Activated T-helper 17 cell treated with anti-CD3 and anti-CD28 coated beads, Interleukin-2, amount 50 U/mL, for 72 hours (primary cell): ENCODE results near the gene VEZF1. TPM values are rescaled to one million over a fixed set of nuclear protein-coding genes. Genes with fewer than 3 reads are reported as not detected.
"Not testable (repeated sequence)": the region's sequence is repeated elsewhere in the genome, so short reads cannot be mapped to it uniquely, and the experiment has no call there.

Source experiments
- ATAC-seq: fragments of 150-1000 bp; cut with Tn5 transposase; replicated peaks from 2 replicates; pipeline ENCODE4 v1.10.0; 2021; ENCODE audit warnings: mild to moderate bottlenecking, moderate library complexity
- H3K27ac Mint-ChIP-seq: one replicate; pipeline ENCODE4 v1.8.0; 2022; ENCODE audit warnings: mixed read lengths
- H3K27me3 Mint-ChIP-seq: one replicate; pipeline ENCODE4 v1.8.0; 2022; ENCODE audit warnings: mixed read lengths
- H3K36me3 Mint-ChIP-seq: one replicate; pipeline ENCODE4 v1.8.0; 2022; ENCODE audit warnings: low read depth, mild to moderate bottlenecking, mixed read lengths
- H3K4me1 Mint-ChIP-seq: one replicate; pipeline ENCODE4 v1.8.0; 2022; ENCODE audit warnings: mixed read lengths
- H3K4me3 Mint-ChIP-seq: one replicate; pipeline ENCODE4 v1.8.0; 2022; ENCODE audit warnings: mild to moderate bottlenecking, mixed read lengths
- H3K9me3 Mint-ChIP-seq: one replicate; pipeline ENCODE4 v1.8.0; 2022; ENCODE audit warnings: mixed read lengths
- total RNA-seq, 2 donors: library from RNA; stranded (reverse); gene quantifications; one replicate each; pipeline ENCODE4 v1.2.3, GENCODE V29; 2022

Gene VEZF1
- total RNA-seq, 2 donors from 2014 or later = 21.4 to 29.6 TPM

DNA sequence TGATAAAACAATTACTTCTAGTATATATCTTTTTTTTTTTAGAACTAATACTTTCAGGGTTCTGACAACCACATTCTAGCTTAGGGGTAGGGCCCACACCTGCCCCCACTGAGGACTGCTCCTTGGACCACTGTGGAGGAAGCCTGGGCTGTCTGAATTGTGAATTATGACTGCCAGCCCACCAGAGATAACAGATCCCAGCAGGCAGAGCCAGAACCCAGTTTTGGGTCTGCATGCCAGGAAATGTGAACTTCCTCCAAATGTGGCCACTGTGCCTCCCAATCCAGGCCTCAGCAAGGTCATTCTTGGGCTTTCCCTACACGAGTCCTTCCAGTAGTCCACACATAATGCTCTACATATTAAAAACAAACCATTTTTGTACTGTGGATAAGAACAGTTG, 15.9 kb downstream of the VEZF1 start:
- Mint-ChIP-seq H3K4me3 (no peak overlapping the region), H3K27ac (no peak overlapping the region), H3K27me3 (no peaks in the 10 kb centered on the region), H3K9me3 (no peaks in the 10 kb centered on the region), H3K36me3 (peaks cover 45% of the 10 kb centered on the region), H3K4me1 (no peaks in the 10 kb centered on the region)
- ATAC-seq = no peak

DNA sequence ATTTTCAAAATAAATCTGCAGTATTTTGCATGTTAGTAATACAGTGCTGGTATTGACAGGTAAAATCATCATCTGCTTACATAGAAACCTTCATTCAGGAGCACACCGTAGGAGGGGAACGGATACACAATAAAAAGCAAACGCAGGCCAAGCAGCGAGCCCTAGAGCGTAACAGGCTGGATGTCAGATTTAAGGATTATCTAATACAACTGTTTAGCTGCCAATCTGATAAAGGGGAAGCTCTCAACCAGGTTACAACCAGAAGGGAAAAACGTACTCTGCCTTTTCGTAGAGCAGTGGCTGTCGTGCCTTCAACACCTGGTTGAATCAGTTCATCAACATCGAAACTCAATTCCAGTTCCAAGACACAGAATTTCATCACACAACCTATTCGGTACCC, 16.5 kb downstream of the VEZF1 start:
- H3K36me3 Mint-ChIP-seq = peaks cover 39% of the 10 kb centered on the region
- H3K4me1 Mint-ChIP-seq = no peaks in the 10 kb centered on the region
- H3K9me3 Mint-ChIP-seq = no peaks in the 10 kb centered on the region
- H3K4me3 Mint-ChIP-seq = no peak overlapping the region
- no peak for ATAC-seq
- no peaks in the 10 kb centered on the region for H3K27me3 Mint-ChIP-seq
- no peak overlapping the region for H3K27ac Mint-ChIP-seq

DNA sequence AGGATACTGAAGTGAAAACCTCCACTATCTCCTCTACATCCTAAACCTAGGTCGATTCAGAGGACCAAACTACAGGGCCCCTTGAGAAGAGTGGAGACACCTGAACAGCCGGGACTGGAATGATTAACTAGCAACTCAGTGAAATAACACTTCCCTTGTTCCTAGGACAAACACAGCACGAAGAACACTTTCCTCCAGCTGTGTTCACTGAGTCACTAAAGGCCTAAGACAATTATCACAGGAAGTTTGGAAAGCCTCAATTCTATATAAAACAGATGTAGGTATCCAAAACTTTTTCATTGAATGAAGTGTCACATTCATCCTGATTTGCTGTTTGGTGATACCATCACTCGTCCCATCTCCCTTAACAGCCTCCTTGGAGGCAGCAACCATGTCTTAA, 17.3 kb downstream of the VEZF1 start:
- H3K36me3 Mint-ChIP-seq = peaks cover 30% of the 10 kb centered on the region
- no peak for ATAC-seq
- H3K4me1 Mint-ChIP-seq = no peaks in the 10 kb centered on the region
- H3K4me3 Mint-ChIP-seq = no peak overlapping the region
- no peaks in the 10 kb centered on the region for H3K9me3 Mint-ChIP-seq
- no peak overlapping the region for H3K27ac Mint-ChIP-seq
- H3K27me3 Mint-ChIP-seq = no peaks in the 10 kb centered on the region

DNA sequence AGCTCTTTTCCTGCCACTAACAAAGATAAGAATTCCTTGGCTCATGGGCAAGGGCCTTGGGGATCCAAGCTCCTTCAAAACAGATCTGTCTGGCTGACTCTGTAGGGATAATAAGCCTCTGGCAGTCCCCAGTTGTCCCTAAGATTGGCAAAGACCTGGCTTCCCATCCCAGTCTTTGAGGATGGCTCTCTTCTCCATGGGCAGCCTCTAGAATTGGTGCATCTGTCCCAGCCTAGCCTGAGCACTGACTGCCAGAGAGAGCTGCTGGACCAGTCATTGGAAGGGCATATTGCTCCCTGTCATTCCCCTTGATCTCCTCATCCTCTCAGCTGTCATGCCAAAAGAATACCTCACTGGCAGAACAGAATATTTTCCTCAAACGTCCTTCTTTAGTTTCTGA, 19.6 kb downstream of the VEZF1 start:
- Mint-ChIP-seq H3K9me3 (no peaks in the 10 kb centered on the region), H3K4me1 (no peaks in the 10 kb centered on the region), H3K36me3 (peaks cover 8% of the 10 kb centered on the region), H3K27ac (no peak overlapping the region), H3K27me3 (no peaks in the 10 kb centered on the region), H3K4me3 (no peak overlapping the region)
- no peak for ATAC-seq

DNA sequence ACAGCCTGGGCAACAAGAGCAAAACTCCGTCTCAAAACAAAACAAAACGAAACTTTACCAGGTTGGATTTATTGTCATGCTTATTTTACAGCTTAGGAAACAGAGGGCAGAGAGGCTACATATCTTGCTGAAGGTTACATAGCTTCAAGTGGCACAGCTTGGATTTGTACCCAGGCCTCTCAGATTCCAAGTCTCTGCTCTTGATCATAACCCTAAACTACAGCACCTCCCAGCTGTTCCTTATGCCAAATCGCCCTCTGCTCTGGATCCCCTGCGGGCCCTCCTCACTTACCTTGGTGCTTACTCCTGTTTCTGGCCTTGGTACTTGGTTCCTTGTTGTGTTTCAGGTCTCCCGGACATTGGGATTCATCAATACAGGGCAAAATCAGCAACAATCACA, 21.2 kb downstream of the VEZF1 start:
- no peaks in the 10 kb centered on the region for H3K27me3 Mint-ChIP-seq
- no peak for ATAC-seq
- no peaks in the 10 kb centered on the region for H3K4me1 Mint-ChIP-seq
- no peaks in the 10 kb centered on the region for H3K36me3 Mint-ChIP-seq
- H3K4me3 Mint-ChIP-seq = no peak overlapping the region
- H3K9me3 Mint-ChIP-seq = no peaks in the 10 kb centered on the region
- H3K27ac Mint-ChIP-seq = no peak overlapping the region

DNA sequence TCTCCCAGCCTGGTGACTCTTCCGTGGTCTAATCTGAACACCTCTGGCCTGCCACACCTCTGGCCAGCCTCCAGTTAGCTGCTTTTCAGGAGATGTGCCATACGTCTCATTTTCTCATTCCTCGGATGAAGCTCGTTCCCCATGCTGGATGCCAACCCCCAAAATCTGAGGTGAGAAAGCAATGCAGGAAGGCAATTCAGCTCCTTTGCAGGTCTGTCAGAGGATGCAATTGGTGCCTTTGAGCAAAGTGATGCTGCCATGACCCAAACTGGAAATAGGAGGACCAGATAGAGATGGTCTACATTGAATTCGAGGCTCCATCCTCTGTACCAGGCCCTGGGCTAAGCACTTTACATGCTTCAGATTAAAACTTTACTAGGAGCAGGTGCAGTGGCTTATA, 21.8 kb downstream of the VEZF1 start:
- H3K27me3 Mint-ChIP-seq = no peaks in the 10 kb centered on the region
- H3K4me3 Mint-ChIP-seq = no peak overlapping the region
- H3K27ac Mint-ChIP-seq = no peak overlapping the region
- H3K36me3 Mint-ChIP-seq = no peaks in the 10 kb centered on the region
- no peaks in the 10 kb centered on the region for H3K4me1 Mint-ChIP-seq
- ATAC-seq = no peak
- H3K9me3 Mint-ChIP-seq = no peaks in the 10 kb centered on the region

DNA sequence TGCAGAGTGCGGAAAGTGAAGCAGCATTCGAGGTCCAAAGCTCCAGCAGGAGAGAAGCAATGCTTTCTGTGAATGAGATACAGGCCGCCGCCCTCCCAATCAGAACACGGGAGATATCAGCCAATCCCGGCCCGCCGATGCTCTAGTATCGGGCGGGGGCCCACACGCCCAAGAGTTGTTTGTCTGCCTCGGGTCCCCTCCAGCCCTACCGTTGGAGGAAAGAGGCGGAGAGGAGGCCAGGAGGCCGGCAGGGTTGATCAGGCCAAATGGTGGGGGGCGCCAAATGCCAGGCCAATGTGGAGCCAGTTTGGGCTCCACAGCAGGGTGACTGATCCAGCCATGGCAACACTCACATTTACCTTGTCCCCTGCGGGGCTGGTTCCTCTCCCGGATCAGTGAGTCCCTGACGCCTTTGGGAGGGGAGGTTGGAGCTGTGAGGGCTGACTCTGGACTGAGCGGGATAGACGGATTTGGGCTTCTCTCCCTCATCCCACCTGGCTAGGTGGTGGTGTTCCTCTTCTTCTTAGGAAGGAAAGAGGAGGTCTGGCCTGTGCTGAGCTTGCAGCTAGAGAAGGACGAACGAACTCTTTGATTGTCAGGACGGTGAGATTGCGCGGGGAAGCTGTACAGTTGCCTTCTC, 22.4 kb downstream of the VEZF1 start:
- no peak for ATAC-seq
- Mint-ChIP-seq H3K4me3 (no peak overlapping the region), H3K27me3 (no peaks in the 10 kb centered on the region), H3K9me3 (no peaks in the 10 kb centered on the region), H3K36me3 (no peaks in the 10 kb centered on the region), H3K27ac (no peak overlapping the region), H3K4me1 (no peaks in the 10 kb centered on the region)

DNA sequence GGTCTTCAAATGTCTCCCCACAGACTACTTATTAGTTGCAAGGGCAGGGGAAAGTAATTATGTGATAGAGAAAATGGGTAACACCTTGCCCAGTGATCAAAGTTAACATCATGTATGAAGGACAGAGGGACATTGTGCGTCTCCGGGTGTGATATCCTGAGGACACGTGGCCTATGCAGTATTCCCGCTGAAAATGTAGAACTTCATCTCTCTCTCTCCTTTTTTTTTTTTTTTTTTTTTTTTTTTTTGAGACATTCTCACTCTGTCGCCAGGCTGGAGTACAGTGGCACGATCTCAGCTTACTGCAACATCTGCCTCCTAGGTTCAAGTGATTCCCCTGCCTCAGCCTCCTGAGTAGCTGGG, 24.9 kb downstream of the VEZF1 start:
- no peak for ATAC-seq
- Mint-ChIP-seq H3K4me3 (no peak overlapping the region), H3K27ac (no peak overlapping the region), H3K36me3 (no peaks in the 10 kb centered on the region), H3K4me1 (no peaks in the 10 kb centered on the region), H3K9me3 (no peaks in the 10 kb centered on the region), H3K27me3 (peaks cover under 1% of the 10 kb centered on the region)

DNA sequence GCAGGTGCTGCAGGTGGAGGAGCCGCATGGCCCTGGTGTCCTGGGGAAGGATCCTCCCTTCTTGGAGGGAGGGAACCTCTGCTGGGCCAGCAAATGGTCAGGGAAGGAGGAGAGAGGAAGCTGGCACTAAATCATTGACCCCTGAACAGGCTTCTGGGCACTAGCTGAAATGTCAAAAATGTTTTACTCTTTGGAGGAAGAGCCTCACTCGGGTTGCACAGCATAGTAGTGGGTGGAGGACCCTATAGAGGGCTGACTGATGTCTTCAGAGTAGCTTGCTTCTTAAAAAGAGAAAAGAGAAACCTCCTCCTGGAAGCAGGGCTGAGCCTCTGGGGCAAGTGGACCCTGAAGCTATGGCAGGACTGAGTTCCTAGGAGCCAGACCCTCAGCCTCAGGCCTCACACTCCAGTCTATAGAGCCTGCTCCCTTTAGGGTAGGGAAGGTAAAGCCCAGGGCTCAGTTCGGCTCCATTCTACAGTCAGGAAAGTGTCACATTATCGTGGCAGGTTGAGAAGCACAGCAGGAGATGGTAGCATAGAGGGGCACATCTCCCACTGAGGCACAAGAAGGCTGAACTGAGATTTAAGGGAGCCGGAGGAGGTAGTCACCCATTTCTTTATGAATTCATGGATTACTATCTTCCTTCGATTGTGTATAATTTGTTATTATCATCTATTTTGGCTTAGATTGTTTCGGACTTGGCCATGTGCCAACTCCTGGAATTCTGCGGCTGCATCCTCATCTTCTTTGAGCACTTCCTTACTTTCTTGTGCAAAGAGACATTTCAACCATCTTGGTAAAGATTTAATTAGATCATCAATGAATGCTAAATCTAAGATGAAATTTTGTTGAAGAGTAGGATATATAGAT, 25.5 kb downstream of the VEZF1 start:
- H3K36me3 Mint-ChIP-seq = no peaks in the 10 kb centered on the region
- peaks cover 4% of the 10 kb centered on the region for H3K4me1 Mint-ChIP-seq
- no peak overlapping the region for H3K27ac Mint-ChIP-seq
- ATAC-seq = no peak
- peaks cover 7% of the 10 kb centered on the region for H3K27me3 Mint-ChIP-seq
- no peak overlapping the region for H3K4me3 Mint-ChIP-seq
- no peaks in the 10 kb centered on the region for H3K9me3 Mint-ChIP-seq

DNA sequence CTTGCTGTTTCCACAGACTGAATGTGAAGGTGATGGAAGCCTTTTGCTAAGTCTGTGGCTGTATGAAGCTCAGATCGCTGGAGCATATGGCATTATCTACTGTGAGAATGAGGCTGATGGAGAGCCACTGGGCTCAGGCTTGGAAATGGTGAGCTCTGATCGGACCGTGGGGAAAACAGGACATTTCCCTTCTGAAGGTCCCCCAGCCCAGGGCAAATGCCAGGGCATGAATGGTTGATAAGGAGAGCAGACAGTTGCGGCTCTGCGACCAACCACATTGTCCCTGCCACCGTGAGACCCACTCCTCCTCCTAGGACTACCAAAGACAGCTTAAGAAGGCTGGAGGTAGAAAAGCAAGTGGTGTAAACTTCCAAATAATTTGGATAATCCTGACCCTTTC, 28.1 kb downstream of the VEZF1 start:
- no peak overlapping the region for H3K4me3 Mint-ChIP-seq
- H3K9me3 Mint-ChIP-seq = no peaks in the 10 kb centered on the region
- H3K27me3 Mint-ChIP-seq = peaks cover 13% of the 10 kb centered on the region
- H3K36me3 Mint-ChIP-seq = no peaks in the 10 kb centered on the region
- no peak overlapping the region for H3K27ac Mint-ChIP-seq
- no peak for ATAC-seq
- H3K4me1 Mint-ChIP-seq = peaks cover 10% of the 10 kb centered on the region

DNA sequence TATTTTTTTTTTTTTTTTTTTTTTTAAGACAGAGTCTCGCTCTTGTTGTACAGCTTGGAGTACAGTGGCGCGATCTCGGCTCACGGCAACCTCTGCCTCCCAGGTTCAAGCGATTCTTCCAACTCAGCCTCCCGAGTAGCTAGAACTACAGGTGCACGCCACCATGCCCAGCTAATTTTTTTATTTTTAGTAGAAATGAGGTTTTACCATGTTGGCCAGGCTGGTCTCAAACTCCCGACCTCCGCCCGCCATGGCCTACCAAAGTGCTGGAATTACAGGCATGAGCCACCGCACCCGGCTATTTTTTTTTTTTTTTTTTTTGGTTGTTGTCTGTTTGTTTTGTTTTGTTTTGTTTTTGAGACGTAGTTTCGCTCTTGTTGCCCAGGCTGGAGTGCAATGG, 29.7 kb downstream of the VEZF1 start:
- H3K36me3 Mint-ChIP-seq, H3K4me3 Mint-ChIP-seq, H3K27ac Mint-ChIP-seq, ATAC-seq, H3K9me3 Mint-ChIP-seq: not testable (repeated sequence)
- H3K27me3 Mint-ChIP-seq = peaks cover 17% of the 10 kb centered on the region
- peaks cover 10% of the 10 kb centered on the region for H3K4me1 Mint-ChIP-seq

DNA sequence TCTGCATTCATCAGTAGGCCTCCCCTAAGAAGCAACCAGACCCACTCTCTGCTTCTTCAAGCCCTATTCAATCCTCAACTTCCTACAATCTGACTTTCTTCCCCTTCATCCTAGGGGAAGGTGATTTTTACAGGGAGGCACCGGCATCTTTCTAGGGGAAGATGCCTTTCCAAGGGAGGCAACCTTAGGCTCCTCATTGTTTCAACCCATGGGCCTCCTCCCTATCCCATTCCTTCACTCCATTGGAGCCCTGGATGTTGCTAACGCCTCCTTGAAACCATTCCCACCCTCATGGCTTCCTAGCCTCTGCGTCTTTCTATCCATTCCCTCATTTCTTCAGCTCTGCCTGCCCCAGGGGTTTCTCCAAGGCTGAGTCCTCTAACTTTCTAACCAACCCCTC, 30.2 kb downstream of the VEZF1 start:
- ATAC-seq = no peak
- Mint-ChIP-seq H3K4me1 (peaks cover 10% of the 10 kb centered on the region), H3K27ac (no peak overlapping the region), H3K4me3 (no peak overlapping the region), H3K27me3 (peaks cover 17% of the 10 kb centered on the region), H3K36me3 (no peaks in the 10 kb centered on the region), H3K9me3 (no peaks in the 10 kb centered on the region)

DNA sequence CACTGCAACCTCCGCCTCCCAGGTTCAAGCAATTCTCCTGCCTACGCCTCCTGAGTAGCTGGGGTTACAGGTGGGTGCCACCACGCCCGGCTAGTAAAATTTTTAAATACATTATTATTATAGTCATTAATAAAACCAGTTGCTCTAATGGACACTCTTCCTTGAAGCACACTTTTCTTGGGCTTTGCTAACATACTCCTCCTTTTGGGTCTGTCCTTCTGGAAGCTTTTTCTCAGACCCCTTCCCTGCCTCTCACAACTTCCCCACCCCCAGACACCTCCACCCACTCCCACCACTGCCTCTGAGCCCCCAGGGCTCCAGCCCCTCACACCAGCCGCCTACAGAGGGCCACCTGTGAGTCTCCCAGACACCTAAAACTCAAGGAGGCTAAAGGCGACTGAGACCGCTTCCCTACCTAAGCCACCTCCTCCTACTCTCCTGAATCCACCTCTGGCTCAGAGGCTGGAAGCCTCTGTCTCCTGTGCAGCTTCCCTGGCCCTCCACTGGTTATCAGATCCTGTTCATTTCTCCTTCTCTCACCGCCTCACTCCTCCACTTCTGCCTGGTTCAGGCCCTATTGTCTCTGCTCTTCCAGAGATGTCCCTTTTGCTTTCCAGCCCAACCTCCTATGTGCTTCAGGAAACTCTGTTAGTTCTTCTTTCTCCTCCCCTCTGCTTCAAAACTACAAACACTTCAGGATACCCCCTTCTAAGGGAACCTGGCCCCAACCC, 30.8 kb downstream of the VEZF1 start:
- H3K27ac Mint-ChIP-seq = no peak overlapping the region

DNA sequence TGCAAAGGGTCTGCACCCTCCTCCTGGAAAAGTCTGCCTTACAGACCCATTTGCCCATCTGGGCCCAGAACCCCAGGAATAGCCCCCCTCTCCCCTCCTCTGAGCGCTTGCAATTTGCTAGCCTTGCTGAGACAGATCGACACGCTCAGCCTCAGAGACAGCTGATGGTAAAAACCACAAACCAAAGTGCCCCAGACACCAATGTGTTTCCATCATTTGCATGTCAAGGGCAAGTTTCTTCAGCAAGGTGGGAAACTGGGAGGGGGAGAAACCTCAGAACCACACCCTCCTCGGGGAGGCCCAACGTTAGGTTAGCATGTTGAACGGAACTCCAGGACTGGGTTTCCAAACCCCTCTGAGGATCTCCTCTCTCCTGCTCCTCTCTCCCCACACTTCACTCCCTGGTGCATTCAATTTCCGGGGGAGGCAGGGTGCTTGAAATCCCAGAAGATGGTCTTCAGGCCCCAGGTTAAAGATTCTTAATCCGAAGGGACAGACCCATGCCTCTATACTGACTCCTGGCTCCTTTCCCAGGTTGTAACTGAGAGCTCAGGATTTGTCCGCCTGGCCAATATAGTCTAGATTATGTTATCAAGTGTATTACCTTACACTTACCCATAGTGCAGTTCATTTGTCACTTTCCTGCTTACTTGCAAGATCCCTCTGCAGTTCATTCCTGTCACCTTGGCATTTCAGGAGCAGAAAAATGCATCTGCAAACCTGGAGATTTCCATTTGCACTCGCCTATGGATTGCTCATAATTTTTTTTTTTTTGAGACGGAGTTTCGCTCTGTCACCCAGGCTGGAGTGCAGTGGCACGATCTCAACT, 31.5 kb downstream of the VEZF1 start:
- Mint-ChIP-seq H3K4me3 (peak overlapping the region; percentile 61), H3K27me3 (peaks cover 17% of the 10 kb centered on the region)

More for the DNA sequence above, 30.8 kb downstream of the VEZF1 start:
- Mint-ChIP-seq H3K36me3 (no peaks in the 10 kb centered on the region), H3K27me3 (peaks cover 17% of the 10 kb centered on the region), H3K4me1 (peaks cover 10% of the 10 kb centered on the region), H3K4me3 (no peak overlapping the region), H3K9me3 (no peaks in the 10 kb centered on the region)
- ATAC-seq = no peak

More for the DNA sequence above, 31.5 kb downstream of the VEZF1 start:
- Mint-ChIP-seq H3K27ac (no peak overlapping the region), H3K9me3 (no peaks in the 10 kb centered on the region), H3K4me1 (peaks cover 10% of the 10 kb centered on the region), H3K36me3 (no peaks in the 10 kb centered on the region)
- peak; percentile 61 for ATAC-seq
